Ectodermal cell (in vitro differentiated cells): ENCODE data around the gene PRKD2.

ENCODE experiments used
- H3K27ac ChIP-seq: 2 replicates; pipeline ENCODE4 v1.7.0; 2013; ENCODE audit warnings: mild to moderate bottlenecking, low read depth, low read length; ENCODE audit not compliant: insufficient read depth, poor library complexity, severe bottlenecking
- H3K27me3 ChIP-seq: 2 replicates; pipeline ENCODE4 v1.7.0; 2013; ENCODE audit warnings: mild to moderate bottlenecking, low read length; ENCODE audit not compliant: insufficient read depth, control insufficient read depth, poor library complexity, severe bottlenecking
- H3K36me3 ChIP-seq: one replicate; pipeline ENCODE4 v1.7.0; 2013; ENCODE audit warnings: low read length; ENCODE audit not compliant: control insufficient read depth, insufficient read depth
- H3K4me1 ChIP-seq: one replicate; pipeline ENCODE4 v1.7.0; 2013; ENCODE audit warnings: low read length; ENCODE audit not compliant: control insufficient read depth, insufficient read depth
- H3K4me3 ChIP-seq: 2 replicates; pipeline ENCODE4 v1.7.0; 2013; ENCODE audit warnings: low read depth, low read length, control low read depth; ENCODE audit not compliant: insufficient read depth
- H3K9me3 ChIP-seq: 2 replicates; pipeline ENCODE4 v1.7.0; 2013; ENCODE audit warnings: mild to moderate bottlenecking, low read length, moderate library complexity; ENCODE audit not compliant: control insufficient read depth
- WGBS, 2 experiments: methylation state at CpG; one replicate each; pipeline ENCODE4 v1.1.7; 2013; ENCODE audit warnings: missing lambda C conversion rate in 2 of 2; 5-methylcytosine and 5-hydroxymethylcytosine counted together

Gene PRKD2

GRCh38 chr19:46648961-46649960, 67.7 kb downstream of the PRKD2 start:
- Histone ChIP-seq H3K4me1 (peaks cover 6% of the 10 kb centered on the region), H3K27me3 (peaks cover 53% of the 10 kb centered on the region), H3K9me3 (no peaks in the 10 kb centered on the region), H3K36me3 (no peaks in the 10 kb centered on the region), H3K4me3 (no peak overlapping the region), H3K27ac (no peak overlapping the region)
- 13 to 14% methylated on average over 144 of the region's 144 CpGs for WGBS, 2 experiments

GRCh38 chr19:46648060-46648960, 68.6 kb downstream of the PRKD2 start:
- no peak overlapping the region for H3K27ac ChIP-seq
- H3K36me3 ChIP-seq, result no peaks in the 10 kb centered on the region
- H3K27me3 ChIP-seq, result peaks cover 50% of the 10 kb centered on the region
- H3K4me3 ChIP-seq, result no peak overlapping the region
- no peaks in the 10 kb centered on the region for H3K4me1 ChIP-seq
- WGBS, 2 experiments, result 23 to 26% methylated on average over 63 of the region's 63 CpGs
- H3K9me3 ChIP-seq, result no peaks in the 10 kb centered on the region

GRCh38 chr19:46646402-46646801, 70.5 kb downstream of the PRKD2 start:
- Histone ChIP-seq H3K27me3 (peaks cover 56% of the 10 kb centered on the region), H3K27ac (no peak overlapping the region), H3K4me1 (no peaks in the 10 kb centered on the region), H3K36me3 (no peaks in the 10 kb centered on the region), H3K9me3 (no peaks in the 10 kb centered on the region), H3K4me3 (no peak overlapping the region)
- whole genome bisulfite sequencing, 2 experiments, result 93 to 98% methylated on average over 2 to 3 of the region's 3 CpGs

GRCh38 chr19:46644720-46645119, 72.2 kb downstream of the PRKD2 start:
- H3K36me3 ChIP-seq, result no peaks in the 10 kb centered on the region

GRCh38 chr19:46640656-46641055, 76.3 kb downstream of the PRKD2 start:
- H3K9me3 ChIP-seq, result no peaks in the 10 kb centered on the region
- peaks cover 7% of the 10 kb centered on the region for H3K4me1 ChIP-seq
- H3K4me3 ChIP-seq, result no peak overlapping the region
- H3K27ac ChIP-seq, result no peak overlapping the region
- 81 to 83% methylated on average over 2 of the region's 2 CpGs for WGBS, 2 experiments
- peaks cover 62% of the 10 kb centered on the region for H3K27me3 ChIP-seq
- no peaks in the 10 kb centered on the region for H3K36me3 ChIP-seq

More at GRCh38 chr19:46644720-46645119, 72.2 kb downstream of the PRKD2 start:
- Histone ChIP-seq H3K27ac (no peak overlapping the region), H3K27me3 (peaks cover 58% of the 10 kb centered on the region), H3K4me1 (no peaks in the 10 kb centered on the region), H3K9me3 (no peaks in the 10 kb centered on the region), H3K4me3 (no peak overlapping the region)
- WGBS, 2 experiments, result 19 to 32% methylated on average over 3 of the region's 3 CpGs

- Histone ChIP-seq H3K27me3 (peaks cover 73% of the 10 kb centered on the region), H3K9me3 (no peaks in the 10 kb centered on the region), H3K27ac (no peak overlapping the region), H3K4me1 (peaks cover 14% of the 10 kb centered on the region), H3K4me3 (peak overlapping the region; percentile 50), H3K36me3 (no peaks in the 10 kb centered on the region)
- 8% methylated on average over 48 to 49 of the region's 49 CpGs for WGBS, 2 experiments
Observed at GRCh38 chr19:46639358-46640182, 77.3 kb downstream of the PRKD2 start.

- H3K27me3 ChIP-seq, result peaks cover 94% of the 10 kb centered on the region
Observed at GRCh38 chr19:46637224-46637623, 79.7 kb downstream of the PRKD2 start.

GRCh38 chr19:46635920-46636761, 80.8 kb downstream of the PRKD2 start, which contains the start of gene GNG8:
Gene GNG8, minus strand, starts transcription at chr19:46636202. Its CDS starts 1,520 bp downstream, at chr19:46634682.
- Histone ChIP-seq H3K4me3 (no peak within 1 kb of the TSS), H3K9me3 (no peaks in the 10 kb centered on the region), H3K4me1 (peaks cover 24% of the 10 kb centered on the region), H3K27me3 (peaks cover 88% of the 10 kb centered on the region), H3K36me3 (no peaks in the 10 kb centered on the region), H3K27ac (no peak within 1 kb of the TSS)
- 15 to 16% methylated on average over 34 of the region's 34 CpGs for WGBS, 2 experiments

More at GRCh38 chr19:46637224-46637623, 79.7 kb downstream of the PRKD2 start:
- H3K4me1 ChIP-seq, result peaks cover 22% of the 10 kb centered on the region
- no peaks in the 10 kb centered on the region for H3K9me3 ChIP-seq
- H3K27ac ChIP-seq, result no peak overlapping the region
- no peak overlapping the region for H3K4me3 ChIP-seq
- WGBS, 2 experiments, result 84 to 85% methylated on average over 14 of the region's 14 CpGs
- H3K36me3 ChIP-seq, result no peaks in the 10 kb centered on the region
